ENCODE measurements around the gene ATP4B. TPM values are rescaled to one million over a fixed set of nuclear protein-coding genes. Genes with fewer than 3 reads are reported as not detected.

ATP4B gene
- total RNA-seq, 1 experiment from 2014 or later: not detected

GRCh38 chr13:113641426-113641825 is 16.6 kb downstream of the ATP4B start:
- Histone ChIP-seq H3K79me2 (ENCODE audit: insufficient read depth, low read length) (no peaks in the 10 kb centered on the region), H3K9me3 (ENCODE audit: control insufficient read depth in 1 of 2, insufficient read depth in 1 of 2, low read depth in 1 of 2, low read length in 2 of 2) (no peaks in the 10 kb centered on the region)
- CTCF ChIA-PET: no interaction called here

GRCh38 chr13:113639616-113640262 is 18.3 kb downstream of the ATP4B start:
- peaks cover 29 to 54% of the 10 kb centered on the region in 2 experiments; a peak in 3 of 4 replicates for H3K36me3 ChIP-seq (ENCODE audit: control insufficient read depth in 1 of 2, insufficient read depth in 2 of 2, low read length in 2 of 2)
- POLR2A ChIA-PET: no interaction called here

More at GRCh38 chr13:113641426-113641825, 16.6 kb downstream of the ATP4B start:
- no peak for DNase-seq (ENCODE audit: low read depth, low spot score)
- no peak for TF ChIP-seq ZFX (IDR thresholded peaks at IDR 0.05)
- H4K20me1 ChIP-seq (ENCODE audit: insufficient read depth): no peaks in the 10 kb centered on the region
- H3K36me3 ChIP-seq (ENCODE audit: control insufficient read depth in 1 of 2, insufficient read depth in 2 of 2, low read length in 2 of 2): peaks cover 25 to 41% of the 10 kb centered on the region in 2 experiments; a peak in 3 of 4 replicates
- H3K4me3 ChIP-seq (replicated peaks in 1 of 2; ENCODE audit: low read depth in 1 of 2, low read length in 2 of 2): no peak overlapping the region
- ChIA-PET RAD21 (ENCODE audit: low non-redundant PET in 1 of 2, low total read pairs in 2 of 2, uncharacterized antibody in 2 of 2, unreplicated experiment in 2 of 2) (no interaction called here), POLR2A (no interaction called here)
- H3K9ac ChIP-seq (ENCODE audit: low read length): no peak overlapping the region
- no peaks in the 10 kb centered on the region for H3K9me2 ChIP-seq (ENCODE audit: insufficient read depth)
- intact Hi-C loops (cut with micrococcal nuclease): no loop called here
- H2AFZ ChIP-seq (ENCODE audit: low read depth, low read length, poor library complexity, severe bottlenecking): no peak overlapping the region
- no peak for ATAC-seq
- BruUV-seq (replicated peaks): no TSS peak
- H3K4me1 ChIP-seq (ENCODE audit: control insufficient read depth in 1 of 2, insufficient read depth in 2 of 2, low read length in 2 of 2): no peaks in the 10 kb centered on the region; a peak in 1 of 4 replicates
- H3K27ac ChIP-seq (ENCODE audit: low read depth, low read length): no peak overlapping the region
- no peak overlapping the region for H3K4me2 ChIP-seq (ENCODE audit: low read length)
- no peaks in the 10 kb centered on the region for H3K27me3 ChIP-seq (ENCODE audit: insufficient read depth, low read length)

GRCh38 chr13:113638806-113639205 is 19.2 kb downstream of the ATP4B start:
- H2AFZ ChIP-seq (ENCODE audit: low read depth, low read length, poor library complexity, severe bottlenecking): no peak overlapping the region
- DNase-seq (ENCODE audit: low read depth, low spot score) (no peak), ATAC-seq (no peak)
- H3K79me2 ChIP-seq (ENCODE audit: insufficient read depth, low read length): peaks cover 9% of the 10 kb centered on the region; the same call in 1 of the 2 replicates
- H4K20me1 ChIP-seq (ENCODE audit: insufficient read depth): no peaks in the 10 kb centered on the region
- no peaks in the 10 kb centered on the region for H3K27me3 ChIP-seq (ENCODE audit: insufficient read depth, low read length)
- H3K9me3 ChIP-seq (ENCODE audit: control insufficient read depth in 1 of 2, insufficient read depth in 1 of 2, low read depth in 1 of 2, low read length in 2 of 2): no peaks in the 10 kb centered on the region
- H3K4me3 ChIP-seq (replicated peaks in 1 of 2; ENCODE audit: low read depth in 1 of 2, low read length in 2 of 2): no peak overlapping the region
- H3K4me1 ChIP-seq (ENCODE audit: control insufficient read depth in 1 of 2, insufficient read depth in 2 of 2, low read length in 2 of 2): no peaks in the 10 kb centered on the region
- no peaks in the 10 kb centered on the region for H3K9me2 ChIP-seq (ENCODE audit: insufficient read depth)
- intact Hi-C loops (cut with micrococcal nuclease): no loop called here
- H3K36me3 ChIP-seq (ENCODE audit: control insufficient read depth in 1 of 2, insufficient read depth in 2 of 2, low read length in 2 of 2): peaks cover 35 to 63% of the 10 kb centered on the region in 2 experiments; a peak in 3 of 4 replicates
- RAD21 ChIA-PET (ENCODE audit: low non-redundant PET in 1 of 2, low total read pairs in 2 of 2, uncharacterized antibody in 2 of 2, unreplicated experiment in 2 of 2): no interaction called here
- CTCF ChIA-PET: no interaction called here
- no peak overlapping the region for H3K4me2 ChIP-seq (ENCODE audit: low read length)
- BruUV-seq (replicated peaks): no TSS peak
- H3K27ac ChIP-seq (ENCODE audit: low read depth, low read length): no peak overlapping the region
- POLR2A ChIA-PET: no interaction called here
- no peak overlapping the region for H3K9ac ChIP-seq (ENCODE audit: low read length)
- no peak for TF ChIP-seq CTCF (IDR thresholded peaks at IDR 0.05 in 2 of 3, conservative IDR thresholded peaks at IDR 0.05 in 1 of 3; ENCODE audit: borderline replicate concordance in 1 of 3, insufficient read depth in 1 of 3, low read depth in 2 of 3, low read length in 2 of 3)
- no peak for TF ChIP-seq MAX (IDR thresholded peaks at IDR 0.05)
- TF ChIP-seq RAD21 (IDR thresholded peaks at IDR 0.05; ENCODE audit: low read depth): no peak
- no peak for TF ChIP-seq CBX3 (IDR thresholded peaks at IDR 0.05; ENCODE audit: low read depth)
- TF ChIP-seq SIN3A (IDR thresholded peaks at IDR 0.05; ENCODE audit: low read depth): no peak
- no peak for TF ChIP-seq ZBTB33 (IDR thresholded peaks at IDR 0.05; ENCODE audit: extremely low read depth, insufficient replicate concordance, low read length)
- TF ChIP-seq FOSL1 (IDR thresholded peaks at IDR 0.05; ENCODE audit: low read depth): no peak

More at GRCh38 chr13:113639616-113640262, 18.3 kb downstream of the ATP4B start:
- Histone ChIP-seq H3K4me1 (ENCODE audit: control insufficient read depth in 1 of 2, insufficient read depth in 2 of 2, low read length in 2 of 2) (no peaks in the 10 kb centered on the region), H3K27me3 (ENCODE audit: insufficient read depth, low read length) (no peaks in the 10 kb centered on the region), H3K9me3 (ENCODE audit: control insufficient read depth in 1 of 2, insufficient read depth in 1 of 2, low read depth in 1 of 2, low read length in 2 of 2) (no peaks in the 10 kb centered on the region), H3K4me3 (replicated peaks in 1 of 2; ENCODE audit: low read depth in 1 of 2, low read length in 2 of 2) (no peak overlapping the region), H3K27ac (ENCODE audit: low read depth, low read length) (no peak overlapping the region), H3K4me2 (ENCODE audit: low read length) (no peak overlapping the region), H2AFZ (ENCODE audit: low read depth, low read length, poor library complexity, severe bottlenecking) (no peak overlapping the region), H3K79me2 (ENCODE audit: insufficient read depth, low read length) (peaks cover 6% of the 10 kb centered on the region; the same call in 1 of the 2 replicates), H4K20me1 (ENCODE audit: insufficient read depth) (no peaks in the 10 kb centered on the region), H3K9me2 (ENCODE audit: insufficient read depth) (no peaks in the 10 kb centered on the region), H3K9ac (ENCODE audit: low read length) (no peak overlapping the region)
- intact Hi-C loops (cut with micrococcal nuclease): no loop called here
- TF ChIP-seq RAD21 (IDR thresholded peaks at IDR 0.05; ENCODE audit: low read depth): no peak
- ATAC-seq: no peak
- BruUV-seq (replicated peaks): no TSS peak
- DNase-seq (ENCODE audit: low read depth, low spot score): no peak
- CTCF ChIA-PET: no interaction called here
- RAD21 ChIA-PET (ENCODE audit: low non-redundant PET in 1 of 2, low total read pairs in 2 of 2, uncharacterized antibody in 2 of 2, unreplicated experiment in 2 of 2): no interaction called here
